GM12874 (cell line): ENCODE data around the gene TRIM31.

ENCODE experiments used
- CTCF ChIP-seq: IDR thresholded peaks from 2 replicates; pipeline ENCODE4 v1.5.1; 2011; ENCODE audit warnings: low read depth, mild to moderate bottlenecking, control low read depth, low read length, moderate library complexity; ENCODE audit not compliant: insufficient read depth

TRIM31 gene

GRCh38 chr6:30093951-30094661, 18.8 kb downstream of the TRIM31 start:
- TF ChIP-seq CTCF = no peak

- no peak for TF ChIP-seq CTCF
Observed at GRCh38 chr6:30092852-30093543, 19.9 kb downstream of the TRIM31 start.

GRCh38 chr6:30091577-30092381, 21.1 kb downstream of the TRIM31 start:
- no peak for TF ChIP-seq CTCF

- TF ChIP-seq CTCF = no peak
Observed at GRCh38 chr6:30087876-30088275, 25.0 kb downstream of the TRIM31 start.

- no peak for TF ChIP-seq CTCF
Observed at GRCh38 chr6:30077218-30077617, 35.7 kb downstream of the TRIM31 start.

- peak; percentile 45 for TF ChIP-seq CTCF
Observed at GRCh38 chr6:30075790-30076732, 36.8 kb downstream of the TRIM31 start.
